ENCODE measurements around the gene B3GAT1. TPM values are rescaled to one million over a fixed set of nuclear protein-coding genes. Genes with fewer than 3 reads are reported as not detected.

The B3GAT1 gene
- total and polyA plus RNA-seq, 2 experiments from 2014 or later, result 4.8 to 28.3 TPM

DNA sequence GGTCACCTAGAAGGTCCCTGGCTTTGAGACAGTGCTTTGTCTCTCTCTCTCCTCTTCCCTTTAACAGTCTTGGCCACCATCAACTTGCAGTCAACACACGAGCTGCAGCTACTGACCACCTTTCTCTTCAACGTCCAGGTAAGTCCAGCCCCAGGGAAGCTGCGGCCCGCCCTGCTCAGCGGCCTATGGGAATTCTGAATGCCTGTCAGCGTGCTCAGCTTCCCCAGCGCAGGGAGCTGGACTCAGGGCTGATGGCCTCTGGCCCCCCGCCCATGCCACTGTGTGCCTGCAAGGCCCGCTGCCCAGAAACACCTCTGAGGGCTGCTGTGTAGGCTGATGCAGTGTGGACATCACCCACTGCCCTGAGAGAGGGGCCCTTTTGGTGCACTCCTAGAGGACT is 47.8 kb downstream of the B3GAT1 start (continued):
- TF ChIP-seq, protein P1, sequence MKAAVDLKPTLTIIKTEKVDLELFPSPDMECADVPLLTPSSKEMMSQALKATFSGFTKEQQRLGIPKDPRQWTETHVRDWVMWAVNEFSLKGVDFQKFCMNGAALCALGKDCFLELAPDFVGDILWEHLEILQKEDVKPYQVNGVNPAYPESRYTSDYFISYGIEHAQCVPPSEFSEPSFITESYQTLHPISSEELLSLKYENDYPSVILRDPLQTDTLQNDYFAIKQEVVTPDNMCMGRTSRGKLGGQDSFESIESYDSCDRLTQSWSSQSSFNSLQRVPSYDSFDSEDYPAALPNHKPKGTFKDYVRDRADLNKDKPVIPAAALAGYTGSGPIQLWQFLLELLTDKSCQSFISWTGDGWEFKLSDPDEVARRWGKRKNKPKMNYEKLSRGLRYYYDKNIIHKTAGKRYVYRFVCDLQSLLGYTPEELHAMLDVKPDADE (IDR thresholded peaks at IDR 0.05), result no peak
- TF ChIP-seq EZH2phosphoT487 (IDR thresholded peaks at IDR 0.05; ENCODE audit: unreplicated experiment) (no peak), EZH2 (IDR thresholded peaks at IDR 0.05; ENCODE audit: low read depth, unreplicated experiment) (no peak), POLR2AphosphoS5 (IDR thresholded peaks at IDR 0.05; ENCODE audit: low read depth) (no peak)
- TF ChIP-seq, protein P2, sequence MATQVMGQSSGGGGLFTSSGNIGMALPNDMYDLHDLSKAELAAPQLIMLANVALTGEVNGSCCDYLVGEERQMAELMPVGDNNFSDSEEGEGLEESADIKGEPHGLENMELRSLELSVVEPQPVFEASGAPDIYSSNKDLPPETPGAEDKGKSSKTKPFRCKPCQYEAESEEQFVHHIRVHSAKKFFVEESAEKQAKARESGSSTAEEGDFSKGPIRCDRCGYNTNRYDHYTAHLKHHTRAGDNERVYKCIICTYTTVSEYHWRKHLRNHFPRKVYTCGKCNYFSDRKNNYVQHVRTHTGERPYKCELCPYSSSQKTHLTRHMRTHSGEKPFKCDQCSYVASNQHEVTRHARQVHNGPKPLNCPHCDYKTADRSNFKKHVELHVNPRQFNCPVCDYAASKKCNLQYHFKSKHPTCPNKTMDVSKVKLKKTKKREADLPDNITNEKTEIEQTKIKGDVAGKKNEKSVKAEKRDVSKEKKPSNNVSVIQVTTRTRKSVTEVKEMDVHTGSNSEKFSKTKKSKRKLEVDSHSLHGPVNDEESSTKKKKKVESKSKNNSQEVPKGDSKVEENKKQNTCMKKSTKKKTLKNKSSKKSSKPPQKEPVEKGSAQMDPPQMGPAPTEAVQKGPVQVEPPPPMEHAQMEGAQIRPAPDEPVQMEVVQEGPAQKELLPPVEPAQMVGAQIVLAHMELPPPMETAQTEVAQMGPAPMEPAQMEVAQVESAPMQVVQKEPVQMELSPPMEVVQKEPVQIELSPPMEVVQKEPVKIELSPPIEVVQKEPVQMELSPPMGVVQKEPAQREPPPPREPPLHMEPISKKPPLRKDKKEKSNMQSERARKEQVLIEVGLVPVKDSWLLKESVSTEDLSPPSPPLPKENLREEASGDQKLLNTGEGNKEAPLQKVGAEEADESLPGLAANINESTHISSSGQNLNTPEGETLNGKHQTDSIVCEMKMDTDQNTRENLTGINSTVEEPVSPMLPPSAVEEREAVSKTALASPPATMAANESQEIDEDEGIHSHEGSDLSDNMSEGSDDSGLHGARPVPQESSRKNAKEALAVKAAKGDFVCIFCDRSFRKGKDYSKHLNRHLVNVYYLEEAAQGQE (IDR thresholded peaks at IDR 0.05; ENCODE audit: unreplicated experiment), result no peak

DNA sequence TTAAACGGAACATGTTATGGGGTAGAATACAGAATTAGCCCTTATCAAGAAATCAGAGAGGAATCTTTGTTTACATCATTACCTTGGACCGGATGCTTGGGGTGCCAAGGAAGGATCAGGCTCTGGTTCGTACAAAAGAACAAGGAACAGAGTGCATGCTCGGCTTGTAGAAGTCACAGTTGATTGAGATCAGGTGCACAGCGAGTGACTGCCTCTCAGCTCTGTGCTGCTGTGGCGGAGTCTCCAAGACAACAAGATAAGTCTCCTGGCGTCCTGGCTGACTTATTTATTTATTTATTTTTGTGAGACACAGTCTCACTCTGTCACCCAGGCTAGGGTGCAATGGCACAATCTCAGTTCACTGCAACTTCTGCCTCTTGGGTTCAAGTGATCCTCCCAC is 48.5 kb downstream of the B3GAT1 start:
- H3K79me2 ChIP-seq (replicated peaks; ENCODE audit: insufficient read depth), result no peaks in the 10 kb centered on the region
- no peaks in the 10 kb centered on the region for H4K20me1 ChIP-seq (replicated peaks; ENCODE audit: insufficient read depth)
- H3K27ac ChIP-seq (ENCODE audit: low read depth), result no peak overlapping the region
- Mint-ChIP-seq H3K36me3 (ENCODE audit: low read depth) (peaks cover 3% of the 10 kb centered on the region; the same call in 2 of the 3 replicates), H3K27ac (no peak overlapping the region), H3K27me3 (ENCODE audit: insufficient read depth, low read depth, poor library complexity) (peaks cover 16% of the 10 kb centered on the region), H3K4me1 (peaks cover 9% of the 10 kb centered on the region), H3K4me3 (no peak overlapping the region), H3K9me3 (0 out of 3 replicates have a peak, but pooled peaks cover 4% of the 10 kb centered on the region)
- H3K36me3 ChIP-seq (ENCODE audit: insufficient read depth), result no peaks in the 10 kb centered on the region
- H3F3A ChIP-seq (replicated peaks; ENCODE audit: low read depth), result no peaks in the 10 kb centered on the region; the same call in 1 of the 2 replicates
- 0 out of 2 replicates have a peak, but pooled peaks cover 3% of the 10 kb centered on the region for H3K27me3 ChIP-seq (ENCODE audit: insufficient read depth)
- H3K4me2 ChIP-seq, result no peak overlapping the region
- ATAC-seq (no peak), DNase-seq (ENCODE audit: low spot score) (no peak)
- no peak overlapping the region for H2AFZ ChIP-seq
- no peak overlapping the region for H3K4me3 ChIP-seq
- H3K9me2 ChIP-seq (ENCODE audit: insufficient read depth), result no peaks in the 10 kb centered on the region
- H3K4me1 ChIP-seq (ENCODE audit: insufficient read depth), result no peaks in the 10 kb centered on the region
- TF ChIP-seq EZH2 (IDR thresholded peaks at IDR 0.05; ENCODE audit: low read depth, unreplicated experiment) (no peak), ZNF331 (CRISPR knock-in tag; IDR thresholded peaks at IDR 0.05; ENCODE audit: low read depth) (no peak), NANOG (IDR thresholded peaks at IDR 0.05; ENCODE audit: borderline replicate concordance) (no peak), STAT1 (IDR thresholded peaks at IDR 0.05; ENCODE audit: unreplicated experiment) (no peak), EZH2phosphoT487 (IDR thresholded peaks at IDR 0.05; ENCODE audit: unreplicated experiment) (no peak), JUNB (IDR thresholded peaks at IDR 0.05; ENCODE audit: unreplicated experiment) (no peak), ZNF114 (CRISPR knock-in tag; IDR thresholded peaks at IDR 0.05) (no peak)
- TF ChIP-seq, protein P1 (IDR thresholded peaks at IDR 0.05), result no peak
- TF ChIP-seq, protein P3, sequence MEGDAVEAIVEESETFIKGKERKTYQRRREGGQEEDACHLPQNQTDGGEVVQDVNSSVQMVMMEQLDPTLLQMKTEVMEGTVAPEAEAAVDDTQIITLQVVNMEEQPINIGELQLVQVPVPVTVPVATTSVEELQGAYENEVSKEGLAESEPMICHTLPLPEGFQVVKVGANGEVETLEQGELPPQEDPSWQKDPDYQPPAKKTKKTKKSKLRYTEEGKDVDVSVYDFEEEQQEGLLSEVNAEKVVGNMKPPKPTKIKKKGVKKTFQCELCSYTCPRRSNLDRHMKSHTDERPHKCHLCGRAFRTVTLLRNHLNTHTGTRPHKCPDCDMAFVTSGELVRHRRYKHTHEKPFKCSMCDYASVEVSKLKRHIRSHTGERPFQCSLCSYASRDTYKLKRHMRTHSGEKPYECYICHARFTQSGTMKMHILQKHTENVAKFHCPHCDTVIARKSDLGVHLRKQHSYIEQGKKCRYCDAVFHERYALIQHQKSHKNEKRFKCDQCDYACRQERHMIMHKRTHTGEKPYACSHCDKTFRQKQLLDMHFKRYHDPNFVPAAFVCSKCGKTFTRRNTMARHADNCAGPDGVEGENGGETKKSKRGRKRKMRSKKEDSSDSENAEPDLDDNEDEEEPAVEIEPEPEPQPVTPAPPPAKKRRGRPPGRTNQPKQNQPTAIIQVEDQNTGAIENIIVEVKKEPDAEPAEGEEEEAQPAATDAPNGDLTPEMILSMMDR (conservative IDR thresholded peaks at IDR 0.05; ENCODE audit: low read depth in 2 of 2), result no peak
- TF ChIP-seq, protein P2 (IDR thresholded peaks at IDR 0.05; ENCODE audit: unreplicated experiment), result no peak
